Measurements from ENCODE around the gene PDIA2.
"Not testable (repeated sequence)": the region's sequence is repeated elsewhere in the genome, so short reads cannot be mapped to it uniquely, and the experiment has no call there.

PDIA2 gene

DNA sequence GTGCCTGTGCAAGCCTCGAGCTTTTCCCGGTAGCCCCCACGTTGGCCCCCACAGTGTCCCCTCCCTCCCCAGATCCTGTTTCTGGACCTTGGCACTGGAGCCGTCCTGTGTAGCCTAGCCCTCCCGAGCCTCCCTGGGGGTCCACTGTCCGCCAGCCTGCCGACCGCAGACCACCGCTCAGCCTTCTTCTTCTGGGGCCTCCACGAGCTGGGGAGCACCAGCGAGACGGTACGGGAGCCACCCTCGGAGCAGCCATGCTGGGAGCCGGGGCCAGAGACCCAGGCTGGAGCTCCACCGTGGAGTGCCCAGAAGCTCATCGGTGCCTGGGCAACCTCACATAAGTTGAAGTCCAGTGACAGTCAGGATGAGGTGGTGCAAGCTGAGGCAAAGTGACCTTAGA lies 19.0 kb upstream of the PDIA2 start:
- no peak for DNase-seq

DNA sequence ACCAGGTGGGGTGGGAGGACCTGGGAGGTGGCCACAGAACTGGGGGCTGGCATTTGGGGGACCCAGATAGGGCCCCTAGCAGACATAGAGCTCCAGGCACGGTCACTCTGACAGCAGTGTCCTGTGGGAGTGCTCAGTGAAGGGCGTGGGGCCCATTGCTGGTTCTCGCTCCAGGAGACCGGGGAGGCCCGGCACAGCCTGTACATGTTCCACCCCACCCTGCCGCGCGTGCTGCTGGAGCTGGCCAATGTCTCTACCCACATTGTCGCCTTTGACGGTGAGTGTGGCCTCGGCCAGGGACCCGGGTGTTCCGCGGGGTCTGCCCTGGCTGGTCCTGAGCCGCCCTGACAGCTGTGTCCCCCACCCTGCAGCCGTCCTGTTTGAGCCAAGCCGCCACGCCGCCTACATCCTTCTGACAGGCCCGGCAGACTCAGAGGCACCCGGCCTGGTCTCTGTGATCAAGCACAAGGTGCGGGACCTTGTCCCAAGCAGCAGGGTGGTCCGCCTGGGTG lies 18.5 kb upstream of the PDIA2 start:
- no peak for DNase-seq

DNA sequence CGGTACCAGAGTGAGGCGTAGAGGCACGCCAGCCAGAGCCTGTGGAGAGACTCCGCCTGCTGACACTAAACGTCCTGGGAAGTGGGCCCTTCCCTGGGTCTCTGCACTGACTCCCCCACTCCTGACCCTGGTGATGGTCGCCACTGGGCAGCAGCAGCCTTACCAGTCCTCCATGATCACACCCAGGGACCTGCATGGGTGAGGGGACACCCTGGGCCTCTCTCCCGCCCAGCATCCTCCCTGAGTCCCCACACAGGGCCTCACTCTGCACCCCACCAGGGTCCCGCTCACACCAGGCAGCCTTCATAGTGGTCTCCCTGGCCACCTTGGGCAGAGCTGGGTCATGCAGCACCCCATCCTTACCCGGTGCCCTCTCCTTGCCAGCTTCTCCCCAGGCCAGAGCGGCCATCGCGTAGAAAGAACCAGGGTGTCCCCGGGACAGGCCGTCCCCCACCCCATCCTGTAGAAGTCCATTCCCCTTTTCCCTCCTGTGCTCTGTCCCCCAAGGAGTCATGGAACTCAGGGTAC lies 17.9 kb upstream of the PDIA2 start:
- no peak for DNase-seq

DNA sequence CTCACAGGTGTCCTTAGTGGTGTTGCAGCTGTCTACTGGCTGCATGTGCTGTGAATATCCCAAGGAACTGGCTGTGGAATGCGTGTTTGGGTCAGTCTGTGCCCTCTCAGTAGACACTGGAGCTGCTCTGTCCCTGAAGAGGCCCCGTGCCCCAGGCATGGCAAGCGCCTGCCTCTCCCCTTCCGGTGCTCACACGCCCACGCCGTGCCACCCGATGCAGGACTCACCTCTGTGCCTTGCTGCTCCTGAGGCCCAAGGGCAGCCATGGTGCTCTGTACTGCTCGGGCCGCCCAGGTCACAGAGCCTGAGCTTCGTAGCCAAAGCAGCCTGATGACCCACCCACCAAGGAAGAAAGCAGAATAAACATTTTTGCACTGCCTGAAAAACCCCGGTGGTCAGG lies 17.3 kb upstream of the PDIA2 start:
- no peak for DNase-seq

DNA sequence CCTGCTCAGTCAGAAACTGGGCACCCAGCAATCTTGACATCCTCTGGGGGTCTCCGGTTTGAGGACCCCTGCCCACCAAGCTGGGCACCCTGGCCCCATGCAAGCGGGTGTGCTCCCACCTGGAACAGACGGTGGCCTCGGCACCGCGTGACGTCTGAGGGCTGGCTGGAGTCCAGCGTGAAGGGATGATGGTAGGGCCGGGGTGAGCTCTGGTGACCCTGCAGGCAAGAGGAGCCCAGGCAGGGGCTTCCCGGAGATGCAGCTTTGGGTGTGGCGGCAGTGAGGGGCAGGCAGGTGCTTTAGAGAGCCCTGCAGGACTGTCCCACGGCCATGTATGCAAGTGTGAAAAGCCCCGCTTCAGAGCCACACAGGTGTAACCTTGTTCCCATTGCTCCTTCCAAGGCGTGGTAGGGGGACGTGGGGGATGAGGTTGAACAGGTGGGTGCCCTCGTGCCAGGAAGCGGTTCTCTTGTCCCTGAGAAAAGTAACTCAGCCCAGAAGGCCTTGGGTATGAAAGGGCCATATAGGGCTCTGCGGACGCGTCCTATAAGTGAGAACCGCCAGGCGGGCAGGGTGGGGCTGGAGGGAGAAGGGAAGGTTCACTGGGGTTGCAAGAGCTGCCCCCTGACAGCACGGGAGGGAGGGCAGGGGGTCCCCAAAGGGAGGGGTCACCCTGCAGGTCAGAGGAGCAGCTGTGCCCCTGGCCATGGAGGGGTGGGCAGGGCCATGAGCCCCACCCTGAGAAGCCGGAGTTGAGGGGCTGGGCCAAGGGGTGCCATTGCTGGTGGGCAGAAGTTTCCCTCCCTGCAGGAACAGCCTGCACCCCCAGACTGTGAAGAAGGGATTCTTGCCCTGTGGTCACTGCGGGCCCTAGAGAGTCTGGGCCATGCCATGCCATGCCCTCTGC lies 16.5 kb upstream of the PDIA2 start:
- DNase-seq, result no peak

DNA sequence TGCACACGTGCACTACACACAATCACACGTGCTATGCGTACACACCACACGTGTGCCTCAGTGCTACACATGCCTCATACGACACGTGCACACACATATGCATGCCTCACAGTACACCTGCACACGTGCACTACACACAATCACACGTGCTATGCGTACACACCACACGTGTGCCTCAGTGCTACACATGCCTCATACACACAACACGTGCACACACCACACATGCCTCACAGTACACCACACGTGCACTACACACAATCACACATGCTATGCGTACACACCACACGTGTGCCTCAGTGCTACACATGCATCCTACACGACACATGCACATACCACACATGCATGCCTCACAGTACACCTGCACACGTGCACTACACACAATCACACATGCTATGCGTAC lies 15.4 kb upstream of the PDIA2 start:
- DNase-seq, result not testable (repeated sequence)

DNA sequence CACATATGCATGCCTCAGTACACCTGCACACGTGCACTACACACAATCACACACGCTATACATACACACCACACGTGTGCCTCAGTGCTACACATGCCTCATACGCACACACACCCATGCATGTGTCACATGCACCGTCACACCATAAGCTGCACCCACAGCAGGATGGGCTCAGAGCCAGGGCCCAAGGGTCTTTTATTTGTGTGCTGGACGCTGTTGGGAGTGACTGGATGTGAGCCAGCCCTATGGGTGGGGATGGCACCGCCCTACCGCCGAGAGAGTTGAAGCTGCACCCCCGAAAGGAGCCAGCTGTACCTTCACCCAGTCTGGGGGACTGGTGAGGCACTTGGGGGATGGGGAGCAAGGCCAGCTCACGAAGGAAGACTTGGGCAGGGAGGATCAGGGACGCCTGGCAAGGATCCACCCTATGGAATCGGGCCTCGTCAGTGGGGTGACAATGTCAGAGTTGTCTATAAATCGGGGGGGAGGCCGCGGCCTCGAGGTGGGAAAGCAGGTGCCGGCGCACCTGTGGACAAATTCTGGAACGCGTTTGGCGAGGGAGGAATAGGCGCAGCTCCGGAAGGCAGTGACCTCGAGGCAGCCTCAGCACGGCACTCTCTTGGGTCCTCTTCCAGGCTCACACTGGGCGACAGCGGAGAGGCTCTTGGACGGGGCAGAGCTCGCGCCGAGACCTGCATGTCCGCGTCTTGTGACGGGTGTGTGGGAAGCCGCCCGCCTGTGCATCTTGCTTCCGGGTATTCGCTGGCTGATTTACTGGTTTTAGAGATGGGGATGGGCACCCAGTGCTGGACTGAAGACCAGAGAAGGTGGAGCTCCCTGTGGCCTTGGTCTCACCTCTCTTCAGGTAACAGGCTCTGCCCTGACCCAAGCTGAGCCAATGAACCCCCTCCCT lies 14.6 kb upstream of the PDIA2 start:
- no peak for DNase-seq

DNA sequence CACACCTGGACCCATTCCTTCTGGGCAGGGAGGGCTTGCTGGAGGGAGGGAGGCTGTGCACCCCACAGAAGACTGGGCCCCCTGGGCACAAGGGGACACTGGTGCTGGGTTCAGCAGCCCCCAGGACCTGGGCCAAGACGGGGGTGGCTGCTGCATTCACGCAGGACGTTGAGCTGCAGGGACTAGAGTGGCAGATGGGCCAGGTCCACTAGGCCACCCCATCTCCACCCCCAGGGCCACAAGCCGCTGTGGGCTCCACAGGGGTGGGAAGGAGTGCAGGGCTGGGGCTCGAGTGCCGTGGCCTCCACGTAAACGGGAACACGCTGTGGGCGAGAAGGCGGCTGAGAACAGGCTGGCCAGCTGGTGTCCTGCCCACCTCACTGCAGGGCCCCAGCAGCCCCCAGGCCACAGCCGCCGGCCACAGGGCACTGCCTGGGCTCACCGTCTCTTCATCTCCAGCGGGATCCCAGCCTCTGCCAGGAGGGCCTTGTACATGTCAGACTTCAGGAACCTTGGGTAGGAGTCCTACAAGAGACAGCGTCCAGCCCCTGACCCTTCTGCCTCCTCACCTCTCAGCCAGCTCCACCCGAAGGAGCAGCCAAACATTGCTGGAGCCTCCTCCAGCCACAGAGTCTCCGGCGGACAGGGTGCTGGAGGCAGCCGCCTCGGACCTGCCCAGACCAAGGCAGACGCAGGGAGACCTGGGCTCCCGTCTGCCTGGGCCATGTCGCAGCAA lies 13.7 kb upstream of the PDIA2 start:
- no peak for DNase-seq

DNA sequence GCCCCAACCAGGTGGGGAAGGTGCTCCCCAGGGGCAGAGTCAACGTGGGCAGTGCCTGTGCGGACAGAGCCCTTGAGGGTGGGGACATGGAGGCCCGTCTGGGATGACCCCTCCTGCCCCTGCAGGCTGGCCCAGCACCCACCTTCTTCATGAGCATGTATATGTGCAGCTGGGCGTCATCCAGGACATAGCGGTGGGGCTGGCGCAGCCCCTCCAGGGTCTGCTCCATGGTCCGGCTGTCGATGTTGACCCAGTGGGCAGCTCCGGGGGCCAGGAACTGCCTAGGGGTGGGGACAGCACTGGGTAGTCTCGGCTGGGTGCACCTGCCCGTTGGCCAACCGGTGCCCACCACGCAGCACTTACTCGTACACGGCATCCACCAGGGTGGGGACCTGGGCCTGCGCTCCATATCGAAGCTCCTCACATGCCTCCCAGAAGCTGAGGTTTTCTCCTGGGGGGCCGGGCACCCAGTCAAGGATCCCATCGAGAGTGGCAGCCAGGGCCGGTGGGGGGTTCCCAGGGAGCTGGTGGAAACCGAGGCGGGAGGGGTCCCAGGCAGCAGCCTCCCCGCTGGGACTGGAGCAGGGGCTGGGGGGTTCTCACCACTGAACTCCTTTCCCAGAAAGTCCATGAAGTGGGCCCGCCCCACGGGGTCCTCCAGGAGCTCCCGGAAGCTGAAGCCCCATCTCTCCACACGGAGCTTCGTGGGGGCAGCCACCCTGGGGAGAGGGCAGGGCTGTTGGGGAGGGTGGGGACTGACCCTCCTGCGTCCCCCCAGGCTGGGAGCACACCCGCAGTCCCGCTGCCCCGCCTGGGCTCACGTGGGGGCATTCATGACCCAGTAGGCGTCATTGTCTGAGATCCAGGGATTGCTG lies 12.3 kb upstream of the PDIA2 start:
- no peak for DNase-seq

DNA sequence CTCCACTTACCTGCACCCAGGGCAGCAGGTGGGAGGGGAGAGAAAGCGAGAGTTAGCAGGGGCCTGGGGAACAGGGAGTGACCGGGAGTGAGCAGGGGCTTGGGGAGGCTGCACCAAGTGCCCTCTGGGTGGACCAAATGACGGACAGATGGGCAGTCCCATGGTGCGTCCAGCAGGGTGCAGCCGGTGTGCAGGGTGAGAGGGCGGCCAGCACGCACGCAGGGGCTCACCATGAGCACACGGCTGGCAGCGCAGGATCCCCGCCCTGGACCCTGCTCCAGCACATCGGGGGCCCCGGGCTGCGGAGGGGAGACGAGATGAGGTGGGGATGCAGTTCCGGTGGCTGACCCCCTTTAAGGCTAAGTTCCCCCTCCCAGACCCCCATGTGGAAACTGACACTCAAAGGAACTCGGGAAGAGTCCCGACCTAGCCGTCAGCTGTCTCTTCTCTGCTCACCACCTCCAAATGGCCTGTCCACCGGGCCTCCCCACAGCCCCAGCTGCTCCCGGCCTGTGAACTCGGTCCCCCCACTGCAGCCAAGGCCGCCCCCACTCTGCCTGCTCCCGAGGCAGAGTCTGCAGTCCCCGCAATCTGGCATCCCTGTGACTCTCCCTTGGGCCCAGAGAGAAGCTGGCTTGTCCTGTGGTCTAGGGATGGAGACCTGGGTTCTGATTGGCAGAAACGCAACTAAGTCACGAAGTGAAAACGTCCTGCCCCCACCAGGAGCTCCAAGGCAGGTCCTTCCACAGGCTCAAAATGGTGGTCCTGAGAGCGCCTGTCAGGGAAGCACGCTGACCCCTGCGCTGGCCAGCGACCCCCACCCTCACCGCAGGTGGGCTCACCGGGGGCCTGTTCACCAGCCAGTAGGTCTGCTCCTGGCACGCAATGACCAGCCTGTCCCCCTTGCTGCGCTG lies 10.1 kb upstream of the PDIA2 start:
- no peak for DNase-seq

DNA sequence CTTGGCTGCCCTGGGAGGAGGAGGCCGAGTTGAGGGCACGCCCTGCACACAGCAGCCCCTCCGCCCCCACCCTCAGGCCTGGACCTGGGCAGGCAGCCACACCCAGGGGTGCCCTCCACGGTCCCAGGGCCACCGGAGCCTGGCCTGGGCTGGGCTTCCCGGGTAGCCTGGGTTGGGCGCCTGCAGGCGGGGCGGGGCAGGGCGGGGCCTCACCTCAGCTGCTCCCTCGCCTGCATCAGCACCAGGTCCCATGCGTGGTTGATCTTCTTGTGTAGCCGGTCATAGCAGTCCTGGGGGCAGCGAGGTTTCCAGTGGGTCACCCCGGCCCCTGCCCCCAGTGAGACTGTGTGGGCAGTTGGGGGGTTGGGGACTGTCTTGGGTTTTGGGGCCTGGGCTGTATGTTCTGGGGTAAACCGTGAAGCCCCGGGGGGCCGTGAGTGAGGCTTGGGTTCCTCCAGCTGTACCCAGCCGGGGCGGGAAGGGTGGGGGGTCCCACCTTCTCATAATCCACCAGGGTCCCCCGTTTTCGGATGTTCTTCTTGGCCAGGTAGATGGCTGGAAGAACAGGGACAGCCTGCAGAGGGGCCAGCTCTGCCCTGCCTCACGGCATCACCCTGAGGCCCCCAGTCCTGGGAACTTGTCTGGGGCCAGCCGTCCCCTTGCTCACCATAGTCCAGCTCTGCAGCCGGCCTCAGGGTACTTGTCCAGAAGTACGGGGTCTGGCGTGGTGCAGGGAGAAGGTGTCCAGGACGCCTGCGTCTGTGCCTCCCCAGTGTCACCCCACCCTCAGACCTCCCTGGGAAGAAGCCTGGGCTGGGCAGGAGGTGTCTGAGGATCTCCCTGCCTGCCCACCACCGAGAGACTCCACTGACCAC lies 9.2 kb upstream of the PDIA2 start:
- no peak for DNase-seq

DNA sequence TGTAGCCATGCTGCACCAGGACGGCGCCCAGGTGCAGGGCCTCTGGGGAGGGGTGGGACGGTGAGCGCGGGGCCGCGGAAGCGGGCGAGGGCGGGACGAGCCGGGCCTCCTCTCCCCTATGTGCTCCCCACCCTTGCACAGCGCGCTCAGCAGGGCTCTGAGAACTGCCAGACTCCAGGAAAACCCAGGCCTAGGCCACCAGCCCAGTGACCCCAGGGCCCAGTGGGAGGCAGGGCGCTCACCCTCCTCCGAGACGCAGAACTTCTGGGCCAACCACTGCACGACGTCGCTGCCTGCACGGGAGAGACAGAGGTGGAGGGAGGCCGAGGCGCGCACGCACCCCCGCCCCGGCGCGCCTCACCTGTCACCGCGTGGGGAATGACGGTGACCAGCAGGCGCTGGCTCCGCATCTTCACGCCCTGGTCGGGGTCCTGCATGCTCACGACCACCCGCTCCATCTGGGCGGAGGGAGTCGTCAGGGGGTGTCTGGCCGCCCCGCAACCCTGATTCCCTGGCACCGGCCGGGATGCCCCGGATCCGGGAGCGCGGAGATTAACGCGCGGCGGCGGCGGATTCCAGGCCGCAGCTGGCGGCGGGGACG lies 7.8 kb upstream of the PDIA2 start:
- DNase-seq, result no peak

DNA sequence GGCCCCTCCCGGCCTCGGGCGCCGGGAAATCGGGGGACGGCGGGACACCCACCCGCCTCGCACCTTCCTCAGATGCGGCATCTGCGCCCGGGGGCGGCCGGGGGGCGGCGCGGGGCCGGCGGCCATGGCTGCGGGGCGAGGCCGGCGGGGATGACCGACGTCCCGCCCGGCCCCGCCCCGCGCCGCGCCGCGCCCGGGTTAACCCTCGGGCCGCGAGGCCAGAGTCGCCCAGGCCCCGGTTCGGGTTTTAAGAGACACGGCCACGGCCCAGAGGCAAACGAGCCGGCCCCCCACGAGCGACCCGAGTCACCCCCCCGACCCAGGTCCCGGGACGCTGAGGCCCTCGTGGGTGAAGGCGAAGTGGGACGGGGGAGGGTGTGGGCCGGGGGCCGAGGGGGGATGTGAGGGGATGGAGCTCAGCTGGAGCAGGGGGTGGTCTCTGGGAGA lies 7.2 kb upstream of the PDIA2 start, which contains the start of gene RGS11:
TSS of gene RGS11 (minus strand) at position 159 of the 447 bp plus-strand sequence. CDS start at position 126, 33 bp downstream.
- no peak for DNase-seq

DNA sequence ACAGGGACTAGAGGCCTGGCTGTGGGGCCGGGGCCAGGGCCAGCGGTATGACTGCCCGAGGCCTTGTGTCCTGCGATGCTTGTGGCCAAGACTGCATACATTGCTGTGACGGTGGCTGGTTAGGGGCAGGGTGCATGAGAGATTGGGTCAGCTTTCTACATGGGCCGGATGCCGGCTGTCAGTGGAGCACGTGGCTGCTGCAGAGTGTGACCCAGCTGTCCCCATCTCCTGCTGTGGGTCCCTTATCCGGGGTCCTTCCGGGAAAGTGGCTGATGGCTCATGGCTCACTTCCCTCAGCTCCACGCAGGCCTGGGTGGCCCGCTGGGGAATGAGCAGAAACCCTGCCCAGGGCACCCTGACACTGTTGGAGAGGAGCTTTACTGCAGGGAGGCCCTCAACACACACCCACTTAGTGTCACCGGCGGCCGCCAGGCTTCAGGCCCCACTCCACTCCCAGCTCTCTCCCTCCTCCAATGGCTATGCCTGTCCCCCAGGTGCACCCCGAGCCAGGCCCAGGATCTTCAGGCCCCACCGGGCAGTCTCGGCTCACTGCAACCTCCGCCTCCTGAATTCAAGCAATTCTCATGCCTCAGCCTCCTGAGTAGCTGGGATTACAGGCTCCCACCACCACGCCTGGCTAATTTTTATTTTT lies 6.4 kb upstream of the PDIA2 start:
- DNase-seq, result no peak

DNA sequence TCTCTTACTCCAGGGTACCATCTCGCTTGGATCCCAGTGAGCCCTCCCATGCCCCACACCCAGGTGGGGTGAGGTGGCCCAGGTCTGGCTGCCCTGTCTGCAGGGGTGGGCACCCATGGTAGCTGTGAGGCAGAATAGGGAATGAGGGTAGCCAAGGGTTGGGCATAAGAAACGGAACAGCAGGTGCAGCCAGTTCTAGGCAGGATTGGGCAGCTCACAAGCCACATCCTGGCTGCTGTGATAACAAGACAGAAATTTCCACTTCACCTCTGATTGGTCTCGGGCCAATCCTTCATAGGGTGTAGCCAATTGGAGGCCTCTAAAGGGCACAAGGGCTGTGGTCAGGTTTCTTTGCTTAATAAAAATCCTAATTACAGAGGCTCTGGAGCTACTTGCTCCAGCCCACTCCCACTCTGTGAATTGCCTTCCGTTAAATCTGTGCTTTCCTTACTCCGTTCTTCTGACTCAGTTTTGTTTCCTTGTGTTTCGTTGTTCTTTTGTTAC lies 4.0 kb upstream of the PDIA2 start:
- no peak for DNase-seq

DNA sequence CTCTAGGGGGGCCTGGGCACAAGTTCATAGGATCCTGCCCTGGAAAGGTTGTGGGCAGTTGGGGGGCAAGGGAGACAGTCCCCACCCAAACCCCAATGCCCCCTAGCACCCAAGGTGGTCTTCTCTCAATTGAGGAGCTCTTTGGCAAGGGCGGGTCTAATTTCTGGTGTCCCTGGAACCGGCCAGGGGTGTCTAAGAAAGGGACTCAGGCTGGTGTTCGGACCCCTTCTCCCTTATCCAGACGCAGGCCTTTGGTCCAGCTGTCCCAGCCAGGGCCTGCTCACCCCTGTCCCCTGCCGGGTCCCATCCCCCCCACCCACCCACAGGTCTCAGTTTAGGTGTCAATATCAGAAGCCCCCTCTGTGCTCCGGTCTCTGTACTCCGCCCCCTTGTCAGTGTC lies 3.4 kb upstream of the PDIA2 start:
- no peak for DNase-seq

DNA sequence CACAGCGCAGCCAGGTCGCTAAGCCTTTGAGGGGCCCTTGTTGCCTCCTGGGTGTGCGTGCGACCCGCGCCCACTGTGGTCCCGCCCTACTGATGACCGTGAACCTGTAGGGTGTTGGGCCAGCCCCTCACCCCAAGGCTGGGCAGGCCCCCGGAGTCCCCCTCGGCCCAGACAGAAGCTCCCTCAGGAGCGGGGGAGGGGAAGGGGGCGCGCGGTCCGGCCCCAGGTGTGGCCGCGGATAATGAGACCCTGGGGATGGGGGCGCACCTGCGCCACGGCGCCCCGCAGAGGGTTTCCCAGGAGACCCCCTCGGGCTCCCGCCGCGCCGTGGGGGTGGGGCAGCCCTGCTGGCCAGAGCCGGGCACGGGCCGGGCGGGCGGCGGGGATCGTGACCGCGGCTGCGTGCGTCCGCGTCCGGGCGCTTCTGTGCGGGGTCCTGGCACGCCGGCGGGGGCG lies 2.9 kb upstream of the PDIA2 start:
- DNase-seq, result no peak

DNA sequence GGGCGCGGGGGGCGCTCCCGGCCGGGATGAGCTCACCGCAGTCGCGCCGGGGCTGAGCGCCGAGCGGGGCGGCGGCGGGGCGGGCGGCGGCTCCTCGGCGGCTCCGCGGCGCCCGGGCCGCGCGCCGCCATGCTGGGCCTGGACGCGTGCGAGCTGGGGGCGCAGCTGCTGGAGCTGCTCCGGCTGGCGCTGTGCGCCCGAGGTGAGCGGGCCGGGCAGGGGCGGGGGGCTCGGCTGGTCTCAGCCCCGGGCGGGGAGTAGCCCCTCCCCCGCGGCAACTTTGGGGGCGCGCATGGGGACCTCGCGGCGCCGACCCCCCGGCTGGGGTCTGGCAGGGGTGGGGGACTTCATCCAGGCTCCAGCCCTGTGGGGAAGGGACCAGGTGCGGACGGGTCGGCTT lies 2.4 kb upstream of the PDIA2 start, which contains the start of gene ARHGDIG:
TSS of gene ARHGDIG (plus strand) at position 40 of the 400 bp plus-strand sequence. CDS start at position 130, 90 bp downstream.
- DNase-seq, result no peak

Measured in NCI-H524 treated with DMSO at 0.1 percent for 48 hours (cell line).